ENCODE results near the gene SNPH. TPM values are rescaled to one million over a fixed set of nuclear protein-coding genes. Genes with fewer than 3 reads are reported as not detected.
"Not testable (repeated sequence)": the region's sequence is repeated elsewhere in the genome, so short reads cannot be mapped to it uniquely, and the experiment has no call there.

The SNPH gene
- 10 to 100 TPM in 3 of 4 donors, 1 to 10 TPM in 1; 9.3 to 16.2 (median 13.6) TPM for total RNA-seq

- DNase-seq, result peak; percentile 78 to 80
- Histone ChIP-seq H3K4me1 (peaks cover 7 to 8% of the 10 kb centered on the region in 2 donors), H3K9me3 (no peaks in the 10 kb centered on the region), H3K27ac (peak within 1 kb of the TSS; percentile 46 to 75 (median 65)), H3K36me3 (no peaks in the 10 kb centered on the region), H3K4me3 (replicated peaks in 1 of 3) (peak within 1 kb of the TSS; percentile 75 to 93 (median 85)), H3K27me3 (no peaks in the 10 kb centered on the region)
- intact Hi-C loops (cut with DNase I), result no loop called here
- TF ChIP-seq POLR2A (IDR thresholded peaks at IDR 0.05) (peak in 1 of 2 donors; percentile 52), CTCF (IDR thresholded peaks at IDR 0.05) (no peak)
- 0 to 2% methylated on average over 37 to 44 of the region's 61 CpGs for WGBS, 2 donors
Measured at GRCh38 chr20:1266167-1266973, at the start of gene SNPH. SNPH (plus strand) TSS chr20:1266294; CDS start chr20:1296240, 29,946 bp downstream.

GRCh38 chr20:1216527-1217427, 49.3 kb upstream of the SNPH start:
- H3K27me3 ChIP-seq; DNase-seq; intact Hi-C loops (cut with DNase I); H3K36me3 ChIP-seq; H3K9me3 ChIP-seq; H3K4me1 ChIP-seq; H3K4me3 ChIP-seq (replicated peaks in 1 of 3); H3K27ac ChIP-seq: not testable (repeated sequence)
- 70 to 72% methylated on average over 16 to 19 of the region's 19 CpGs for WGBS, 2 donors

GRCh38 chr20:1222750-1223149, 43.3 kb upstream of the SNPH start:
- DNase-seq; intact Hi-C loops (cut with DNase I); H3K9me3 ChIP-seq; H3K27ac ChIP-seq; H3K4me3 ChIP-seq (replicated peaks in 1 of 3); H3K36me3 ChIP-seq; H3K4me1 ChIP-seq; H3K27me3 ChIP-seq: not testable (repeated sequence)
- 96 to 100% methylated on average over 4 of the region's 4 CpGs for WGBS, 2 donors

- DNase-seq, result no peak
- intact Hi-C loops (cut with DNase I), result no loop called here
- Histone ChIP-seq H3K4me3 (replicated peaks in 1 of 3) (no peak overlapping the region), H3K36me3 (no peaks in the 10 kb centered on the region), H3K27me3 (no peaks in the 10 kb centered on the region), H3K27ac (no peak overlapping the region), H3K9me3 (no peaks in the 10 kb centered on the region), H3K4me1 (peaks cover 0 to 10% of the 10 kb centered on the region in 2 donors)
- TF ChIP-seq CTCF (IDR thresholded peaks at IDR 0.05) (no peak), POLR2A (IDR thresholded peaks at IDR 0.05) (no peak)
- WGBS, 2 donors, result 86 to 87% methylated on average over 20 of the region's 20 CpGs
Measured at GRCh38 chr20:1224205-1224890, 41.7 kb upstream of the SNPH start.

GRCh38 chr20:1225263-1225782, 40.8 kb upstream of the SNPH start:
- Histone ChIP-seq H3K27me3 (no peaks in the 10 kb centered on the region), H3K27ac (no peak overlapping the region), H3K4me3 (replicated peaks in 1 of 3) (peak overlapping the region in 1 of 3 donors; percentile 31), H3K4me1 (peaks cover 0 to 10% of the 10 kb centered on the region in 2 donors), H3K9me3 (no peaks in the 10 kb centered on the region), H3K36me3 (no peaks in the 10 kb centered on the region)
- TF ChIP-seq CTCF (IDR thresholded peaks at IDR 0.05), result no peak
- no peak for TF ChIP-seq POLR2A (IDR thresholded peaks at IDR 0.05)
- DNase-seq, result peak in 1 of 2 donors; percentile 74
- 4 to 8% methylated on average over 11 to 25 of the region's 30 CpGs for WGBS, 2 donors
- intact Hi-C loops (cut with DNase I), result no loop called here
